ENCODE measurements around the gene STAT2. TPM values are rescaled to one million over a fixed set of nuclear protein-coding genes. Genes with fewer than 3 reads are reported as not detected.

Gene STAT2
- total and polyA plus RNA-seq, 9 of the 15 experiments (the other 6 are each of a cell fraction or from before 2014, with no cell fraction given), result 15.5 to 46.9 (median 40.1) TPM

DNA sequence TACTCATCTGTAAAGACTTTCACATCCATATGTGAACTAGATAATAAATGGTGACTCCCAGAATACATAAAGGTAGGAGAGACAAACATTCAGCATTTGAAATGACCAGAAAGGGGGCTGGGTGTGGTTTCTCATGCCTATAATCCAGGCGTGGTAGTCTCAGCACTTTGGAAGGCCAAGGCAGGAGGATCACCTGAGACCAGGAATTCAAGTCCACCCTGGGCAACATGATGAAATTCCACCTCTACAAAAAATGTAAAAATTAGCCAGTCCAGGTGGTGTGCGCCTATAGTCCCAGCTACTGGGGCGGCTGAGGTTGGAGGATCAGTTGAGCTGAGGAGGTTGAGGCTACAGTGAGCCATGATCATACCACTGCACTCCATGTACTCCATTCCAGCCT, 55.6 kb downstream of the STAT2 start:
- BruUV-seq (replicated peaks), result no TSS peak
- H3K4me2 ChIP-seq (ENCODE audit: insufficient read depth, low read length), result no peak overlapping the region
- no peak for FAIRE-seq
- H3K36me3 ChIP-seq (ENCODE audit: control insufficient read depth, insufficient read depth, low read length), result peaks cover 46% of the 10 kb centered on the region
- 85% methylated on average over 3 of the region's 3 CpGs for WGBS (ENCODE audit: insufficient coverage, low coverage, missing lambda C conversion rate)
- H4K20me1 ChIP-seq (replicated peaks; ENCODE audit: control insufficient read depth, insufficient read depth, low read length), result no peaks in the 10 kb centered on the region
- POLR2A ChIA-PET, result interaction anchor here (0.9 kb wide), 1 partner anchor 12 kb away, joined by 3 read pairs; the partner anchor contains the start of gene CNPY2
- no peak for DNase-seq (ENCODE audit: extremely low read depth in 1 of 4, low spot score in 3 of 4)
- in situ Hi-C loops (cut with MboI), result no loop called here
- no peak for ATAC-seq
- H3K9me1 ChIP-seq (ENCODE audit: control insufficient read depth, insufficient read depth, low read length), result no peaks in the 10 kb centered on the region
- no peaks in the 10 kb centered on the region for H3K27me3 ChIP-seq (ENCODE audit: control insufficient read depth in 2 of 2, insufficient read depth in 2 of 2, low read length in 2 of 2)
- no peaks in the 10 kb centered on the region for H3K9me3 ChIP-seq (replicated peaks; ENCODE audit: control insufficient read depth, insufficient read depth, low read depth, low read length)
- H3K79me2 ChIP-seq (ENCODE audit: control insufficient read depth, insufficient read depth, low read length), result peaks cover 13% of the 10 kb centered on the region
- CTCF ChIA-PET (ENCODE audit: low intra/inter-chr PET ratio), result no interaction called here
- peaks cover 13 to 18% of the 10 kb centered on the region in 2 experiments for H3K4me1 ChIP-seq (replicated peaks in 1 of 2; ENCODE audit: control insufficient read depth in 2 of 2, insufficient read depth in 2 of 2, low read length in 2 of 2)
- no peak for TF ChIP-seq NR2C1 (IDR thresholded peaks at IDR 0.05)
- no peak for TF ChIP-seq NR2C1 (tag; IDR thresholded peaks at IDR 0.05)
- no peak for TF ChIP-seq ZBTB8A (IDR thresholded peaks at IDR 0.05; ENCODE audit: partially characterized antibody)
- no peak for TF ChIP-seq MTA3 (IDR thresholded peaks at IDR 0.05; ENCODE audit: borderline replicate concordance)
- no peak for TF ChIP-seq RCOR1 (IDR thresholded peaks at IDR 0.05; ENCODE audit: borderline replicate concordance in 1 of 2, low read depth in 2 of 2, low read length in 2 of 2)
- TF ChIP-seq KLF16 (IDR thresholded peaks at IDR 0.05), result no peak
- TF ChIP-seq, protein P1, sequence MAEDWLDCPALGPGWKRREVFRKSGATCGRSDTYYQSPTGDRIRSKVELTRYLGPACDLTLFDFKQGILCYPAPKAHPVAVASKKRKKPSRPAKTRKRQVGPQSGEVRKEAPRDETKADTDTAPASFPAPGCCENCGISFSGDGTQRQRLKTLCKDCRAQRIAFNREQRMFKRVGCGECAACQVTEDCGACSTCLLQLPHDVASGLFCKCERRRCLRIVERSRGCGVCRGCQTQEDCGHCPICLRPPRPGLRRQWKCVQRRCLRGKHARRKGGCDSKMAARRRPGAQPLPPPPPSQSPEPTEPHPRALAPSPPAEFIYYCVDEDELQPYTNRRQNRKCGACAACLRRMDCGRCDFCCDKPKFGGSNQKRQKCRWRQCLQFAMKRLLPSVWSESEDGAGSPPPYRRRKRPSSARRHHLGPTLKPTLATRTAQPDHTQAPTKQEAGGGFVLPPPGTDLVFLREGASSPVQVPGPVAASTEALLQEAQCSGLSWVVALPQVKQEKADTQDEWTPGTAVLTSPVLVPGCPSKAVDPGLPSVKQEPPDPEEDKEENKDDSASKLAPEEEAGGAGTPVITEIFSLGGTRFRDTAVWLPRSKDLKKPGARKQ (CRISPR knock-in tag; IDR thresholded peaks at IDR 0.05), result no peak
- no peak for TF ChIP-seq SUPT5H (IDR thresholded peaks at IDR 0.05)
- TF ChIP-seq CHD7 (IDR thresholded peaks at IDR 0.05; ENCODE audit: low read depth, low read length), result no peak
- no peak for TF ChIP-seq ZNF263 (CRISPR knock-in tag; IDR thresholded peaks at IDR 0.05; ENCODE audit: borderline replicate concordance)
- TF ChIP-seq RBM34 (IDR thresholded peaks at IDR 0.05; ENCODE audit: borderline replicate concordance, insufficient read depth, low read length), result no peak
- TF ChIP-seq ZNF324 (CRISPR knock-in tag; IDR thresholded peaks at IDR 0.05), result no peak
- intact Hi-C loops (cut with micrococcal nuclease), result no loop called here
- no peak overlapping the region for H2AFZ ChIP-seq (ENCODE audit: low read depth, low read length)
- no peak overlapping the region for H3K9ac ChIP-seq (ENCODE audit: insufficient read depth in 1 of 2, low read depth in 2 of 2, low read length in 2 of 2)
- no peak overlapping the region for H3K4me3 ChIP-seq
- H3K27ac ChIP-seq (ENCODE audit: extremely low read depth, low read depth, low read length), result no peak overlapping the region

Data from K562 (cell line).